ENCODE data around the gene TLR10. TPM values are rescaled to one million over a fixed set of nuclear protein-coding genes. Genes with fewer than 3 reads are reported as not detected.

TLR10 gene
- 0.27 TPM for total RNA-seq
- polyA plus RNA-seq (ENCODE audit: insufficient read depth in 1 of 8, insufficient read length in 8 of 8, low replicate concordance in 1 of 8) = under 1 TPM; 0.18 to 0.74 (median 0.39) TPM
- long read RNA-seq, donor 1 = 0 reads
- long read RNA-seq, donor 2 = 0 reads
- long read RNA-seq, donor 3 = 0 reads
- long read RNA-seq, donor 4 = 0 reads
- long read RNA-seq, donor 5 = 0 reads
- long read RNA-seq, donor 6 = 0 reads
- long read RNA-seq, donor 7 = 0 reads
- long read RNA-seq, donor 8 = 0 reads
- long read RNA-seq, donor 9 = 0 reads
- long read RNA-seq, donor 10 = 0 reads
- long read RNA-seq, donor 11 = 0 reads

- Histone ChIP-seq H3K9me3 (replicated peaks; ENCODE audit: control insufficient read depth, low read depth, low read length) (no peaks in the 10 kb centered on the region), H3K27ac (ENCODE audit: low read length) (no peak within 1 kb of the TSS), H3K27me3 (ENCODE audit: control insufficient read depth, insufficient read depth, low read length) (no peaks in the 10 kb centered on the region), H3K36me3 (ENCODE audit: control insufficient read depth, insufficient read depth, low read length) (no peaks in the 10 kb centered on the region), H3K4me3 (ENCODE audit: low read length) (no peak within 1 kb of the TSS), H3K4me1 (ENCODE audit: control insufficient read depth, insufficient read depth, low read length) (no peaks in the 10 kb centered on the region)
- 75% methylated on average over 2 of the region's 12 CpGs for WGBS (ENCODE audit: insufficient coverage)
- peak; percentile 68 for DNase-seq
These were observed at the start of gene TLR10 for GRCh38 chr4:38782452-38783108. Gene TLR10, minus strand, starts transcription at chr4:38782990. Its CDS starts 7,400 bp downstream, at chr4:38775590.

- WGBS (ENCODE audit: insufficient coverage) = 80% methylated on average over 1 of the region's 1 CpG
- no peak overlapping the region for H3K4me3 ChIP-seq (ENCODE audit: low read length)
- peaks cover 3% of the 10 kb centered on the region for H3K9me3 ChIP-seq (replicated peaks; ENCODE audit: control insufficient read depth, low read depth, low read length)
These were observed 49.4 kb upstream of the TLR10 start for GRCh38 chr4:38832206-38832605.

GRCh38 chr4:38831653-38832052 lies 48.9 kb upstream of the TLR10 start:
- Histone ChIP-seq H3K36me3 (ENCODE audit: control insufficient read depth, insufficient read depth, low read length) (no peaks in the 10 kb centered on the region), H3K4me3 (ENCODE audit: low read length) (no peak overlapping the region), H3K27ac (ENCODE audit: low read length) (no peak overlapping the region), H3K9me3 (replicated peaks; ENCODE audit: control insufficient read depth, low read depth, low read length) (peaks cover 3% of the 10 kb centered on the region), H3K4me1 (ENCODE audit: control insufficient read depth, insufficient read depth, low read length) (no peaks in the 10 kb centered on the region), H3K27me3 (ENCODE audit: control insufficient read depth, insufficient read depth, low read length) (no peaks in the 10 kb centered on the region)
- DNase-seq = no peak

More at GRCh38 chr4:38832206-38832605, 49.4 kb upstream of the TLR10 start:
- Histone ChIP-seq H3K27ac (ENCODE audit: low read length) (no peak overlapping the region), H3K27me3 (ENCODE audit: control insufficient read depth, insufficient read depth, low read length) (no peaks in the 10 kb centered on the region), H3K36me3 (ENCODE audit: control insufficient read depth, insufficient read depth, low read length) (no peaks in the 10 kb centered on the region), H3K4me1 (ENCODE audit: control insufficient read depth, insufficient read depth, low read length) (no peaks in the 10 kb centered on the region)
- DNase-seq = no peak

- H3K27me3 ChIP-seq (ENCODE audit: control insufficient read depth, insufficient read depth, low read length) = no peaks in the 10 kb centered on the region
- H3K4me3 ChIP-seq (ENCODE audit: low read length) = no peak overlapping the region
- 93% methylated on average over 2 of the region's 5 CpGs for WGBS (ENCODE audit: insufficient coverage)
- no peak for DNase-seq
- no peaks in the 10 kb centered on the region for H3K4me1 ChIP-seq (ENCODE audit: control insufficient read depth, insufficient read depth, low read length)
- no peaks in the 10 kb centered on the region for H3K36me3 ChIP-seq (ENCODE audit: control insufficient read depth, insufficient read depth, low read length)
- no peak overlapping the region for H3K27ac ChIP-seq (ENCODE audit: low read length)
- no peaks in the 10 kb centered on the region for H3K9me3 ChIP-seq (replicated peaks; ENCODE audit: control insufficient read depth, low read depth, low read length)
These were observed 46.4 kb upstream of the TLR10 start for GRCh38 chr4:38829237-38829636.

DNA sequence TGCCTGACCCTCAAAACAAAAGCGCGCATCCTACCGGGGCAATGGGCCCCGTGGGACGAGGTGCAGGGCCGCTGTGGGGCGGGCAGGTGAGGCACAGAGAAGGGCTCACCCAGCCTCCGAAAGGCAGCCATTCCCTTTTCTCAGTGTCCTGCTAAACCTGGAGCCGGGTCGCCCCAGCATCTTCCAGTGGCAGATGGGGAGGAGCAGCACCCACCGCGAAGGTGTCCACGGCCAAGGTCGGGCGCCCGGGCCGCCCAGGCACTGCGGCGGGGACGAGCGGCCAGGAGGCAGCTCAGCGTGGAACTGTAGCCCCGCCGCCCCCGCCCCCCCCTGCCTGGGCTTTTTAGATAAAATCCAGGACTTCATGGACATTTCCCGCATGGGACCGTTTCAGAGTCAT lies 41.0 kb upstream of the TLR10 start:
- H3K36me3 ChIP-seq (ENCODE audit: control insufficient read depth, insufficient read depth, low read length) = no peaks in the 10 kb centered on the region
- no peaks in the 10 kb centered on the region for H3K4me1 ChIP-seq (ENCODE audit: control insufficient read depth, insufficient read depth, low read length)
- no peak for DNase-seq
- H3K27me3 ChIP-seq (ENCODE audit: control insufficient read depth, insufficient read depth, low read length) = no peaks in the 10 kb centered on the region
- no peak overlapping the region for H3K27ac ChIP-seq (ENCODE audit: low read length)
- H3K9me3 ChIP-seq (replicated peaks; ENCODE audit: control insufficient read depth, low read depth, low read length) = no peaks in the 10 kb centered on the region
- no peak overlapping the region for H3K4me3 ChIP-seq (ENCODE audit: low read length)
- WGBS (ENCODE audit: insufficient coverage) = 93% methylated on average over 27 of the region's 27 CpGs

DNA sequence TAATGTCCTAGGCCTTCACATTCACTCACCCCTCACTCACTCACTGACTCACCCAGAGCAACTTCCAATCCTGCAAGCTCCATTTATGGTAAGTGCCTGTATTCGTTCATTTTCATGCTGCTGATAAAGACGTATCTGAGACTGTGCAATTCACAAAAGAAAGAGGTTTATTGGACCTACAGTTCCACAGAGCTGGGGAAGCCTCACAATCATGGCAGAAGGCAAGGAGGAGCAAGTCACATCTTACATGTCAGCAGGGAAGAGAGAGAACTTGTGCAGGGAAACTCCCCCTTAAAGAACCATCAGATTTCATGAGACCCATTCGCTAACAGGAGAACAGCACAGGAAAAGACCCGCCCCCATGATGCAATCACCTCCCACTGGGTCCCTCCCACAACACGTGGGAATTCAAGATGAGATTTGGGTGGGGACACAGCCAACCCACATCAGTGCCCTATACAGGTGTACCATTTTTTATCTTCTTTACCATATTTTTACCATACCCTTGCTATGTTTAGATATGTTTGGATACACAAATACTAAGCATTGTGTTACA lies 40.0 kb upstream of the TLR10 start:
- H3K36me3 ChIP-seq (ENCODE audit: control insufficient read depth, insufficient read depth, low read length) = no peaks in the 10 kb centered on the region
- no peaks in the 10 kb centered on the region for H3K9me3 ChIP-seq (replicated peaks; ENCODE audit: control insufficient read depth, low read depth, low read length)
- H3K27me3 ChIP-seq (ENCODE audit: control insufficient read depth, insufficient read depth, low read length) = no peaks in the 10 kb centered on the region
- no peak for DNase-seq
- no peak overlapping the region for H3K4me3 ChIP-seq (ENCODE audit: low read length)
- WGBS (ENCODE audit: insufficient coverage) = 89% methylated on average over 2 of the region's 5 CpGs
- H3K4me1 ChIP-seq (ENCODE audit: control insufficient read depth, insufficient read depth, low read length) = no peaks in the 10 kb centered on the region
- no peak overlapping the region for H3K27ac ChIP-seq (ENCODE audit: low read length)

- Histone ChIP-seq H3K4me1 (ENCODE audit: control insufficient read depth, insufficient read depth, low read length) (no peaks in the 10 kb centered on the region), H3K4me3 (ENCODE audit: low read length) (no peak overlapping the region), H3K36me3 (ENCODE audit: control insufficient read depth, insufficient read depth, low read length) (no peaks in the 10 kb centered on the region), H3K9me3 (replicated peaks; ENCODE audit: control insufficient read depth, low read depth, low read length) (no peaks in the 10 kb centered on the region), H3K27me3 (ENCODE audit: control insufficient read depth, insufficient read depth, low read length) (no peaks in the 10 kb centered on the region), H3K27ac (ENCODE audit: low read length) (no peak overlapping the region)
- no peak for DNase-seq
- WGBS (ENCODE audit: insufficient coverage) = no CpG with 5 or more reads among the region's 3 CpGs
These were observed 38.9 kb upstream of the TLR10 start for GRCh38 chr4:38821739-38822138.

GRCh38 chr4:38820329-38821061 lies 37.7 kb upstream of the TLR10 start:
- Histone ChIP-seq H3K27me3 (ENCODE audit: control insufficient read depth, insufficient read depth, low read length) (no peaks in the 10 kb centered on the region), H3K4me1 (ENCODE audit: control insufficient read depth, insufficient read depth, low read length) (no peaks in the 10 kb centered on the region), H3K36me3 (ENCODE audit: control insufficient read depth, insufficient read depth, low read length) (no peaks in the 10 kb centered on the region), H3K27ac (ENCODE audit: low read length) (no peak overlapping the region), H3K9me3 (replicated peaks; ENCODE audit: control insufficient read depth, low read depth, low read length) (no peaks in the 10 kb centered on the region), H3K4me3 (ENCODE audit: low read length) (no peak overlapping the region)
- WGBS (ENCODE audit: insufficient coverage) = no CpG with 5 or more reads among the region's 4 CpGs
- no peak for DNase-seq

DNA sequence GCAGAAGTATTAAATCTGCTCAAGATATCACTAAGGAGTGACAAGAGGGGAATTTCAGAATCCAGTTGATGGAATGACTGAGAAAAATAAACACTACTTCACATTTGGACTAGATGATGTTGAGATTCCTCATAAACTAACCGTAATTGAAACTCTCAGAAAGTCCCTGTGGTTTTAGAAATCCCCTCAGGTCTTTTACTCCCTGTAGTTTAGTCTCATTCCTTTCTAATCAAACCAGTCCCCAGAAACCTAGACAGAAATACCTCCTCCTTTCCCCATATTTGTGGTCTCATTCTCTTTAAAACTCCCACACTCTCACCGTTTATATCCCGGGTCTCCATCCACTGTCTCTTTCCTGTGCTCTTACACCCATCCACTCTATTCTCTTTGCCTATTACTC lies 36.8 kb upstream of the TLR10 start:
- DNase-seq = no peak
- Histone ChIP-seq H3K9me3 (replicated peaks; ENCODE audit: control insufficient read depth, low read depth, low read length) (no peaks in the 10 kb centered on the region), H3K4me3 (ENCODE audit: low read length) (no peak overlapping the region), H3K27ac (ENCODE audit: low read length) (no peak overlapping the region), H3K4me1 (ENCODE audit: control insufficient read depth, insufficient read depth, low read length) (no peaks in the 10 kb centered on the region), H3K27me3 (ENCODE audit: control insufficient read depth, insufficient read depth, low read length) (no peaks in the 10 kb centered on the region), H3K36me3 (ENCODE audit: control insufficient read depth, insufficient read depth, low read length) (no peaks in the 10 kb centered on the region)
- WGBS (ENCODE audit: insufficient coverage) = 78% methylated on average over 3 of the region's 3 CpGs

GRCh38 chr4:38818441-38818976 lies 35.7 kb upstream of the TLR10 start:
- Histone ChIP-seq H3K27me3 (ENCODE audit: control insufficient read depth, insufficient read depth, low read length) (no peaks in the 10 kb centered on the region), H3K4me3 (ENCODE audit: low read length) (no peak overlapping the region), H3K27ac (ENCODE audit: low read length) (no peak overlapping the region), H3K4me1 (ENCODE audit: control insufficient read depth, insufficient read depth, low read length) (no peaks in the 10 kb centered on the region), H3K9me3 (replicated peaks; ENCODE audit: control insufficient read depth, low read depth, low read length) (no peaks in the 10 kb centered on the region), H3K36me3 (ENCODE audit: control insufficient read depth, insufficient read depth, low read length) (no peaks in the 10 kb centered on the region)
- DNase-seq = no peak
- WGBS (ENCODE audit: insufficient coverage) = no CpG with 5 or more reads among the region's 5 CpGs
